HEK293 (cell line): ENCODE results near the gene CALHM2.

ENCODE experiments used
- CTCF ChIA-PET: fragments of 350-600 bp; formaldehyde crosslinking; extraction: SDS; loops from one replicate; lab custom pipeline; 2021; ENCODE audit warnings: antibody characterized with exemption; lab: Yijun Ruan, JAX
- POLR2A ChIA-PET: fragments of 300-600 bp; formaldehyde crosslinking; extraction: SDS; loops from one replicate; lab custom pipeline; 2020; ENCODE audit warnings: antibody characterized with exemption, inconsistent platforms; lab: Yijun Ruan, JAX
- H3K27ac ChIP-seq: fragments of 200-500 bp; sonication (Bioruptor generic); 2 replicates; pipeline ENCODE4 v1.5.1; 2014; ENCODE audit warnings: low read depth, low read length, control low read depth, inconsistent platforms; ENCODE audit errors: extremely low read depth
- H3K36me3 ChIP-seq, 2 experiments: fragments of 200-500 bp in 1 of 2; sonication (Bioruptor generic) in 1 of 2; 1 replicate in 1 of 2; 2 replicates in 1 of 2; pipeline ENCODE4 v1.5.1; 2014 to 2017; ENCODE audit warnings: inconsistent platforms in 2 of 2, low read length in 2 of 2; ENCODE audit not compliant: control insufficient read depth in 2 of 2, insufficient read depth in 1 of 2
- H3K4me1 ChIP-seq: fragments of 200-500 bp; sonication (Bioruptor generic); 2 replicates; pipeline ENCODE4 v1.5.1; 2014; ENCODE audit warnings: mild to moderate bottlenecking, low read length, inconsistent platforms; ENCODE audit not compliant: control insufficient read depth, insufficient read depth
- H3K4me3 ChIP-seq: 2 replicates; pipeline ENCODE4 v1.5.1; 2011; ENCODE audit warnings: low read depth, mild to moderate bottlenecking, control low read depth, low read length, moderate library complexity
- H3K9me3 ChIP-seq: fragments of 200-500 bp; sonication (Bioruptor generic); 2 replicates; pipeline ENCODE4 v1.5.1; 2014; ENCODE audit warnings: low read depth, low read length, inconsistent platforms; ENCODE audit not compliant: control insufficient read depth, insufficient read depth
- AEBP2 ChIP-seq: fragments of 450-650 bp; formaldehyde crosslinking; IDR thresholded peaks from 2 replicates; pipeline ENCODE4 v1.5.1; 2016; ENCODE audit warnings: missing biosample characterization, missing genetic modification characterization, borderline replicate concordance
- CTCF ChIP-seq: fragments of 450-650 bp; formaldehyde crosslinking; IDR thresholded peaks from 2 replicates; pipeline ENCODE4 v1.5.1; 2016; ENCODE audit warnings: missing biosample characterization, missing genetic modification characterization
- GLI4 ChIP-seq: fragments of 450-650 bp; formaldehyde crosslinking; IDR thresholded peaks from 2 replicates; pipeline ENCODE4 v1.5.1; 2016; ENCODE audit warnings: missing biosample characterization, missing genetic modification characterization
- GLIS1 ChIP-seq: fragments of 450-650 bp; formaldehyde crosslinking; IDR thresholded peaks from 2 replicates; pipeline ENCODE4 v1.5.1; 2016; ENCODE audit warnings: missing biosample characterization, missing genetic modification characterization
- GLIS2 ChIP-seq: fragments of 450-650 bp; formaldehyde crosslinking; IDR thresholded peaks from 2 replicates; pipeline ENCODE4 v1.5.1; 2016; ENCODE audit warnings: missing biosample characterization, missing genetic modification characterization
- PATZ1 ChIP-seq: fragments of 450-650 bp; formaldehyde crosslinking; IDR thresholded peaks from 2 replicates; pipeline ENCODE4 v1.5.1; 2016; ENCODE audit warnings: missing biosample characterization, missing genetic modification characterization
- SP3 ChIP-seq: fragments of 450-650 bp; formaldehyde crosslinking; IDR thresholded peaks from 2 replicates; pipeline ENCODE4 v1.5.1; 2016; ENCODE audit warnings: missing biosample characterization, missing genetic modification characterization
- ZBTB20 ChIP-seq: fragments of 450-650 bp; formaldehyde crosslinking; IDR thresholded peaks from 2 replicates; pipeline ENCODE4 v1.5.1; 2016; ENCODE audit warnings: missing biosample characterization, missing genetic modification characterization
- ZBTB21 ChIP-seq: fragments of 450-650 bp; formaldehyde crosslinking; IDR thresholded peaks from 2 replicates; pipeline ENCODE4 v1.5.1; 2017; ENCODE audit warnings: missing biosample characterization, missing genetic modification characterization
- ZFP69B ChIP-seq: fragments of 450-650 bp; formaldehyde crosslinking; IDR thresholded peaks from 2 replicates; pipeline ENCODE4 v1.5.1; 2016; ENCODE audit warnings: missing biosample characterization, missing genetic modification characterization
- ZNF121 ChIP-seq: fragments of 450-650 bp; formaldehyde crosslinking; IDR thresholded peaks from 2 replicates; pipeline ENCODE4 v1.5.1; 2016; ENCODE audit warnings: missing biosample characterization, missing genetic modification characterization
- ZNF138 ChIP-seq: fragments of 450-650 bp; formaldehyde crosslinking; IDR thresholded peaks from 2 replicates; pipeline ENCODE4 v1.5.1; 2016; ENCODE audit warnings: missing biosample characterization, missing genetic modification characterization, borderline replicate concordance
- ZNF174 ChIP-seq: fragments of 450-650 bp; formaldehyde crosslinking; IDR thresholded peaks from 2 replicates; pipeline ENCODE4 v1.5.0; 2017; ENCODE audit warnings: missing biosample characterization, mild to moderate bottlenecking, missing genetic modification characterization
- ZNF184 ChIP-seq: fragments of 450-650 bp; IDR thresholded peaks from 2 replicates; pipeline ENCODE4 v1.5.1; 2018; ENCODE audit warnings: missing biosample characterization, mild to moderate bottlenecking, missing genetic modification characterization
- ZNF214 ChIP-seq: fragments of 450-650 bp; formaldehyde crosslinking; IDR thresholded peaks from 2 replicates; pipeline ENCODE4 v1.5.1; 2017; ENCODE audit warnings: missing biosample characterization, mild to moderate bottlenecking, missing genetic modification characterization, borderline replicate concordance
- ZNF221 ChIP-seq: fragments of 450-650 bp; formaldehyde crosslinking; IDR thresholded peaks from 2 replicates; pipeline ENCODE4 v1.5.1; 2017; ENCODE audit warnings: missing biosample characterization, missing genetic modification characterization, borderline replicate concordance
- ZNF239 ChIP-seq: fragments of 450-650 bp; formaldehyde crosslinking; IDR thresholded peaks from 2 replicates; pipeline ENCODE4 v1.5.1; 2016; ENCODE audit warnings: missing biosample characterization, missing genetic modification characterization
- ZNF266 ChIP-seq: fragments of 450-650 bp; formaldehyde crosslinking; IDR thresholded peaks from 2 replicates; pipeline ENCODE4 v1.5.1; 2016; ENCODE audit warnings: missing biosample characterization, missing genetic modification characterization, low read depth
- ZNF398 ChIP-seq: fragments of 450-650 bp; formaldehyde crosslinking; IDR thresholded peaks from 2 replicates; pipeline ENCODE4 v1.5.1; 2017; ENCODE audit warnings: missing biosample characterization, missing genetic modification characterization
- ZNF449 ChIP-seq: fragments of 450-650 bp; formaldehyde crosslinking; IDR thresholded peaks from 2 replicates; pipeline ENCODE4 v1.5.1; 2017; ENCODE audit warnings: missing biosample characterization, mild to moderate bottlenecking, missing genetic modification characterization, moderate library complexity
- ZNF501 ChIP-seq: fragments of 450-650 bp; formaldehyde crosslinking; IDR thresholded peaks from 2 replicates; pipeline ENCODE4 v1.5.1; 2016; ENCODE audit warnings: missing biosample characterization, missing genetic modification characterization
- ZNF514 ChIP-seq: fragments of 450-650 bp; formaldehyde crosslinking; IDR thresholded peaks from 2 replicates; pipeline ENCODE4 v1.5.1; 2016; ENCODE audit warnings: missing biosample characterization, missing genetic modification characterization
- ZNF664 ChIP-seq: fragments of 450-650 bp; formaldehyde crosslinking; IDR thresholded peaks from 2 replicates; pipeline ENCODE4 v1.5.1; 2016; ENCODE audit warnings: missing biosample characterization, missing genetic modification characterization
- ZNF791 ChIP-seq: fragments of 450-650 bp; formaldehyde crosslinking; IDR thresholded peaks from 2 replicates; pipeline ENCODE4 v1.5.1; 2016; ENCODE audit warnings: missing biosample characterization, missing genetic modification characterization
- TF ChIP-seq, protein P1 (sequence below): fragments of 450-650 bp; formaldehyde crosslinking; IDR thresholded peaks from 2 replicates; pipeline ENCODE4 v1.5.1; 2016; ENCODE audit warnings: missing biosample characterization, missing genetic modification characterization

CALHM2 gene

DNA sequence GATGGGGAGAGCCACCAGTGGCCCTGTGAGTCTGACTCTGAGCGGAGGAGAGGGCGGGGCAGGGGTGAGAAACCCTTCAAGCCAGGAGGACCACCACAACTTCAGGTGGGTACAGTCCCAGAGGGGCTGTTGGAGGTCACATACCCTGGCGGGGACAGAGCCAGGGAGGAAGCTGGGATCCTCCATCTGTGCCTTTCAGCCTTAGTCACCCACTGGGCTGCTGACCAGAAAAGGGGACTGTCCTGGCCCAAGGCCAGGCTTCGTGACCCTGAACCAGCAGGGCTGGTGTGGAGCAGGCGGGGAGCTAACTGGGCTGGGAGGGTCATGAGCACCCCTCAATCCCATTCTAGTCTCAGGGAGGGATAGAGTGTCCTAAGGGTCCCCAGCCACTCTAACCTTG, 28.4 kb upstream of the CALHM2 start:
- no peak for TF ChIP-seq ZNF221 (tag by site-specific recombination)
- TF ChIP-seq ZNF138 (tag by site-specific recombination): no peak
- TF ChIP-seq AEBP2: no peak
- TF ChIP-seq ZNF214 (tag by site-specific recombination): no peak
- TF ChIP-seq ZNF514 (tag by site-specific recombination): no peak
- TF ChIP-seq ZNF398 (tag by site-specific recombination): no peak
- TF ChIP-seq ZNF266 (tag by site-specific recombination): no peak
- no peak for TF ChIP-seq ZNF121 (tag by site-specific recombination)
- no peak for TF ChIP-seq PATZ1 (tag by site-specific recombination)
- no peak for TF ChIP-seq ZBTB21
- ChIA-PET POLR2A (no interaction called here), CTCF (interaction anchor here (0.7 to 2.0 kb wide), 9 partner anchors 8 to 244 kb away, joined by 3 to 10 read pairs (median 4); partner anchors contain the start of gene NEURL1)
- Histone ChIP-seq H3K27ac (no peak overlapping the region), H3K4me3 (no peak overlapping the region), H3K4me1 (no peaks in the 10 kb centered on the region), H3K9me3 (no peaks in the 10 kb centered on the region), H3K36me3 (no peaks in the 10 kb centered on the region)

DNA sequence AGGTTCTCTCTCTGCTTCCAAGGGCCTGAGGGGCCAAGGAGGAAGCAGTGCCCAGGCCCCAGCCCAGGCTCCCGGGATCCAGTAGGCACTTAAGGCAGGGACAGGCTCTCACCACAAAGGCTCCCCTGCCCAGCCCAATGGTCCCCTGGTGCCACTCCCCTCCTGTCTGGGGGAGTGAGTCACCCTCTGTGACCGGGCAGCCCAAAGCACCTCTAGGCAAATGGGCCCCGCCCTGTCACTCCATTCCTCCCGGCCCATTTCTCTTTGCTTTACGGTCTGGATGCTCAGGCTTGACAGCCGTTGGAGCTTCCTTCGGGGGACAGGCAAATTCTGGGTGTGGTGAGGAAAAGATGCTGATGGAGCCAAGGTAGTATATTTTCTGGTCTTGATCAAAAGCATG, 27.0 kb upstream of the CALHM2 start, which contains the start of gene CALHM3:
CALHM3 (minus strand) TSS at position 106 of the 400 bp plus-strand sequence. CDS start 208 bp downstream, outside the sequence.
- no peaks in the 10 kb centered on the region for H3K36me3 ChIP-seq
- no peak within 1 kb of the TSS for H3K27ac ChIP-seq
- H3K9me3 ChIP-seq: no peaks in the 10 kb centered on the region
- CTCF ChIA-PET: interaction anchor here (0.6 to 1.2 kb wide), 4 partner anchors 10 to 746 kb away, joined by 3 to 6 read pairs (median 3); no protein-coding TSS in a partner anchor
- no peaks in the 10 kb centered on the region for H3K4me1 ChIP-seq
- H3K4me3 ChIP-seq: no peak within 1 kb of the TSS
- POLR2A ChIA-PET: no interaction called here
- peak; percentile 48 for TF ChIP-seq GLIS2 (tag by site-specific recombination)
- TF ChIP-seq ZFP69B (tag by site-specific recombination): peak; percentile 72
- TF ChIP-seq ZNF449 (tag by site-specific recombination): no peak
- TF ChIP-seq ZNF239 (tag by site-specific recombination): no peak
- TF ChIP-seq ZNF184 (tag by site-specific recombination): no peak
- no peak for TF ChIP-seq ZNF501
- TF ChIP-seq ZNF791: no peak
- no peak for TF ChIP-seq ZNF174 (tag by site-specific recombination)
- TF ChIP-seq GLI4: no peak
- TF ChIP-seq SP3 (tag by site-specific recombination): peak; percentile 27; the same call in 1 of the 2 replicates
- peak; percentile 51 for TF ChIP-seq GLIS1
- no peak for TF ChIP-seq ZNF664 (tag by site-specific recombination)
- no peak for TF ChIP-seq CTCF (tag by site-specific recombination)
- no peak for TF ChIP-seq ZBTB20 (tag by site-specific recombination)
- no peak for TF ChIP-seq ZNF514 (tag by site-specific recombination)
- TF ChIP-seq, protein P1, sequence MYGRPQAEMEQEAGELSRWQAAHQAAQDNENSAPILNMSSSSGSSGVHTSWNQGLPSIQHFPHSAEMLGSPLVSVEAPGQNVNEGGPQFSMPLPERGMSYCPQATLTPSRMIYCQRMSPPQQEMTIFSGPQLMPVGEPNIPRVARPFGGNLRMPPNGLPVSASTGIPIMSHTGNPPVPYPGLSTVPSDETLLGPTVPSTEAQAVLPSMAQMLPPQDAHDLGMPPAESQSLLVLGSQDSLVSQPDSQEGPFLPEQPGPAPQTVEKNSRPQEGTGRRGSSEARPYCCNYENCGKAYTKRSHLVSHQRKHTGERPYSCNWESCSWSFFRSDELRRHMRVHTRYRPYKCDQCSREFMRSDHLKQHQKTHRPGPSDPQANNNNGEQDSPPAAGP (tag by site-specific recombination): peak; percentile 72; the same call in 1 of the 2 replicates
